GM23338 (cell line): ENCODE measurements around the gene NFAT5. TPM values are rescaled to one million over a fixed set of nuclear protein-coding genes. Genes with fewer than 3 reads are reported as not detected.

Source experiments
- ATAC-seq: fragments of 200-7000 bp; cut with Tn5 transposase; 3 replicates; pipeline ENCODE4 v1.9.1; 2020
- DNase-seq: peaks from one replicate; pipeline ENCODE4 v3.0.0-alpha.2; 2015; ENCODE audit warnings: low spot score
- H2AFZ ChIP-seq: fragments of 200-600 bp; sonication (generic); 2 replicates; pipeline ENCODE4 v1.8.0; 2016; ENCODE audit warnings: antibody characterized with exemption, mild to moderate bottlenecking, moderate library complexity
- H3F3A ChIP-seq: fragments of 200-600 bp; sonication (generic); replicated peaks from 2 replicates; pipeline ENCODE4 v1.8.0; 2017; ENCODE audit warnings: antibody characterized with exemption, mixed run types, low read depth
- H3K27ac ChIP-seq: fragments of 200-600 bp; sonication (generic); 2 replicates; pipeline ENCODE4 v1.6.1; 2016; ENCODE audit warnings: low read depth
- H3K27me3 ChIP-seq: fragments of 200-600 bp; sonication (generic); 2 replicates; pipeline ENCODE4 v1.8.0; 2016; ENCODE audit warnings: mild to moderate bottlenecking, mixed run types, moderate library complexity; ENCODE audit not compliant: insufficient read depth
- H3K36me3 ChIP-seq: fragments of 200-600 bp; sonication (generic); 2 replicates; pipeline ENCODE4 v1.8.0; 2016; ENCODE audit warnings: mild to moderate bottlenecking; ENCODE audit not compliant: insufficient read depth
- H3K4me1 ChIP-seq: fragments of 200-600 bp; sonication (generic); 2 replicates; pipeline ENCODE4 v1.8.0; 2016; ENCODE audit warnings: mild to moderate bottlenecking, moderate library complexity; ENCODE audit not compliant: insufficient read depth
- H3K4me2 ChIP-seq: fragments of 200-600 bp; sonication (generic); 2 replicates; pipeline ENCODE4 v1.7.1; 2017; ENCODE audit warnings: mixed run types
- H3K4me3 ChIP-seq: fragments of 200-600 bp; sonication (generic); 2 replicates; pipeline ENCODE4 v1.6.1; 2016; ENCODE audit warnings: mixed run types
- H3K79me2 ChIP-seq: fragments of 200-600 bp; sonication (generic); replicated peaks from 2 replicates; pipeline ENCODE4 v1.8.0; 2017; ENCODE audit warnings: mild to moderate bottlenecking; ENCODE audit not compliant: insufficient read depth
- H3K9me2 ChIP-seq: fragments of 200-600 bp; sonication (generic); 2 replicates; pipeline ENCODE4 v1.8.0; 2017; ENCODE audit not compliant: insufficient read depth
- H4K20me1 ChIP-seq: fragments of 200-600 bp; sonication (generic); replicated peaks from 2 replicates; pipeline ENCODE4 v1.8.0; 2017; ENCODE audit warnings: mild to moderate bottlenecking; ENCODE audit not compliant: insufficient read depth
- H3K27ac Mint-ChIP-seq: 2 replicates; pipeline ENCODE4 v1.8.0; 2020; ENCODE audit warnings: inconsistent platforms, mild to moderate bottlenecking, moderate library complexity, mixed read lengths
- H3K27me3 Mint-ChIP-seq: 3 replicates; pipeline ENCODE4 v1.8.0; 2022; ENCODE audit warnings: low read depth, mild to moderate bottlenecking, moderate library complexity, mixed read lengths, inconsistent platforms; ENCODE audit not compliant: insufficient read depth, poor library complexity
- H3K36me3 Mint-ChIP-seq: 3 replicates; pipeline ENCODE4 v1.8.0; 2021; ENCODE audit warnings: low read depth, mild to moderate bottlenecking, inconsistent platforms, moderate library complexity, mixed read lengths
- H3K4me1 Mint-ChIP-seq: 3 replicates; pipeline ENCODE4 v1.8.0; 2020; ENCODE audit warnings: mild to moderate bottlenecking, inconsistent platforms, mixed read lengths
- H3K4me3 Mint-ChIP-seq: 3 replicates; pipeline ENCODE4 v1.8.0; 2021; ENCODE audit warnings: moderate library complexity, mild to moderate bottlenecking, inconsistent platforms, mixed read lengths
- H3K9me3 Mint-ChIP-seq: 3 replicates; pipeline ENCODE4 v1.8.0; 2020; ENCODE audit warnings: moderate library complexity, mild to moderate bottlenecking, inconsistent platforms, mixed read lengths
- CREB1 ChIP-seq: fragments of 250-450 bp; sonication (Bioruptor Pico); IDR thresholded peaks from 2 replicates; pipeline ENCODE4 v1.5.0; 2020; ENCODE audit warnings: low read depth, mild to moderate bottlenecking, moderate library complexity
- EZH2 ChIP-seq: fragments of 200-600 bp; sonication (generic); IDR thresholded peaks from one replicate; pipeline ENCODE4 v1.8.0; 2017; ENCODE audit warnings: antibody characterized with exemption, mild to moderate bottlenecking, low read depth; ENCODE audit not compliant: unreplicated experiment
- JUNB ChIP-seq: IDR thresholded peaks from one replicate; pipeline ENCODE4 v1.6.1; 2016; ENCODE audit warnings: antibody characterized with exemption; ENCODE audit not compliant: unreplicated experiment
- NANOG ChIP-seq: IDR thresholded peaks from 2 replicates; pipeline ENCODE4 v1.6.1; 2016; ENCODE audit warnings: antibody characterized with exemption, borderline replicate concordance
- POLR2AphosphoS5 ChIP-seq: IDR thresholded peaks from 2 replicates; pipeline ENCODE4 v1.6.1; 2016; ENCODE audit warnings: antibody characterized with exemption, low read depth
- STAT1 ChIP-seq: IDR thresholded peaks from one replicate; pipeline ENCODE4 v1.6.1; 2016; ENCODE audit warnings: antibody characterized with exemption; ENCODE audit not compliant: unreplicated experiment
- ZNF331 ChIP-seq: fragments of 250-450 bp; sonication (Bioruptor Pico); IDR thresholded peaks from 2 replicates; pipeline ENCODE4 v1.5.0; 2020; ENCODE audit warnings: low read depth, mild to moderate bottlenecking, moderate library complexity
- ZNF462 ChIP-seq: fragments of 250-450 bp; sonication (Bioruptor Pico); IDR thresholded peaks from 2 replicates; pipeline ENCODE4 v1.5.0; 2020; ENCODE audit warnings: mild to moderate bottlenecking, moderate library complexity
- polyA plus RNA-seq: library from polyadenylated mRNA; unstranded; fragments of >200 nt; fragmentation: Nextera tagmentation; extraction: Ambion mirVana; gene quantifications from 2 replicates; pipeline ENCODE4 v1.2.1, GENCODE V29; 2016
- total RNA-seq: library from RNA; depleted of rRNA; stranded (reverse); fragments of >200 nt; shearing (Covaris generic); gene quantifications from 2 replicates; pipeline ENCODE4 v1.2.3, GENCODE V29; 2014
- TF ChIP-seq, protein P1 (sequence below), 2 experiments: fragments of 200-600 bp in 1 of 2; sonication (generic) in 1 of 2; conservative IDR thresholded peaks; 2 replicates each; pipeline versions ENCODE4 v1.5.1 to v1.6.1; 2016 to 2017; ENCODE audit warnings: antibody characterized with exemption in 2 of 2, low read depth in 2 of 2, mild to moderate bottlenecking in 2 of 2, moderate library complexity in 1 of 2

Gene NFAT5
- total and polyA plus RNA-seq, 2 experiments from 2014 or later, result 10.6 to 27.0 TPM

DNA sequence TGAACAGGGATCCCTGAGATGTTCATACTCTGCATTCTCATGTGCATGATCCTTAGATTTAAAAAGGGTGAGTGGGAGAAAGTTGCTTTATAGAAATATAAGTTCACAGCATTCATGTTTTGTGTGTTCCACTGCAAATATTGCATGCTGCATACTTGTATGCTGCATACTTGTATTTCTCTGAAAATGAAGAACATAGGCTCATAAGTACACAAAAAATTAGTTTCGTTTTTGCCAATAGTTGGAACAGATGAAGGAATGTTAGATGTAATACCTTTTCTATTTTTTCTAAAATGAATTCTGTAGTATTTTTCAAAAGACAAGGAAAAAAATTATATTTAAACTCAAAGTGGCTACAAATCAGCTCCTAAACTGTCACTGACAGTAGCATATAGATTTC is 79.0 kb downstream of the NFAT5 start:
- no peak overlapping the region for H3K27ac Mint-ChIP-seq
- H3K27me3 Mint-ChIP-seq, result no peaks in the 10 kb centered on the region
- no peaks in the 10 kb centered on the region for H3K9me3 Mint-ChIP-seq
- Histone ChIP-seq H3K4me1 (no peaks in the 10 kb centered on the region), H3K9me2 (no peaks in the 10 kb centered on the region), H3K79me2 (no peaks in the 10 kb centered on the region), H3K4me2 (no peak overlapping the region), H3K27me3 (no peaks in the 10 kb centered on the region), H2AFZ (no peak overlapping the region), H3K36me3 (no peaks in the 10 kb centered on the region; the same call in 1 of the 2 replicates), H3K4me3 (no peak overlapping the region), H4K20me1 (no peaks in the 10 kb centered on the region), H3K27ac (no peak overlapping the region), H3F3A (no peaks in the 10 kb centered on the region)
- ATAC-seq (no peak), DNase-seq (no peak)
- peaks cover 7% of the 10 kb centered on the region for H3K36me3 Mint-ChIP-seq
- TF ChIP-seq, protein P1, sequence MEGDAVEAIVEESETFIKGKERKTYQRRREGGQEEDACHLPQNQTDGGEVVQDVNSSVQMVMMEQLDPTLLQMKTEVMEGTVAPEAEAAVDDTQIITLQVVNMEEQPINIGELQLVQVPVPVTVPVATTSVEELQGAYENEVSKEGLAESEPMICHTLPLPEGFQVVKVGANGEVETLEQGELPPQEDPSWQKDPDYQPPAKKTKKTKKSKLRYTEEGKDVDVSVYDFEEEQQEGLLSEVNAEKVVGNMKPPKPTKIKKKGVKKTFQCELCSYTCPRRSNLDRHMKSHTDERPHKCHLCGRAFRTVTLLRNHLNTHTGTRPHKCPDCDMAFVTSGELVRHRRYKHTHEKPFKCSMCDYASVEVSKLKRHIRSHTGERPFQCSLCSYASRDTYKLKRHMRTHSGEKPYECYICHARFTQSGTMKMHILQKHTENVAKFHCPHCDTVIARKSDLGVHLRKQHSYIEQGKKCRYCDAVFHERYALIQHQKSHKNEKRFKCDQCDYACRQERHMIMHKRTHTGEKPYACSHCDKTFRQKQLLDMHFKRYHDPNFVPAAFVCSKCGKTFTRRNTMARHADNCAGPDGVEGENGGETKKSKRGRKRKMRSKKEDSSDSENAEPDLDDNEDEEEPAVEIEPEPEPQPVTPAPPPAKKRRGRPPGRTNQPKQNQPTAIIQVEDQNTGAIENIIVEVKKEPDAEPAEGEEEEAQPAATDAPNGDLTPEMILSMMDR (conservative IDR thresholded peaks at IDR 0.05; ENCODE audit: low read depth in 2 of 2), result no peak
- TF ChIP-seq NANOG (no peak), ZNF331 (CRISPR knock-in tag) (no peak), CREB1 (CRISPR knock-in tag) (no peak), EZH2 (no peak), JUNB (no peak), STAT1 (no peak), POLR2AphosphoS5 (no peak), ZNF462 (CRISPR knock-in tag) (no peak)
- no peak overlapping the region for H3K4me3 Mint-ChIP-seq
- H3K4me1 Mint-ChIP-seq, result no peaks in the 10 kb centered on the region
